SIG-M5 treated with dmso at 0.1 percent for 504 hours (cell line): ENCODE data around the gene CXCR6.

Experiments
- DNase-seq: peaks from one replicate; lab custom pipeline; 2025; ENCODE audit not compliant: unreplicated experiment; lab: John Stamatoyannopoulos, UW

CXCR6 gene

DNA sequence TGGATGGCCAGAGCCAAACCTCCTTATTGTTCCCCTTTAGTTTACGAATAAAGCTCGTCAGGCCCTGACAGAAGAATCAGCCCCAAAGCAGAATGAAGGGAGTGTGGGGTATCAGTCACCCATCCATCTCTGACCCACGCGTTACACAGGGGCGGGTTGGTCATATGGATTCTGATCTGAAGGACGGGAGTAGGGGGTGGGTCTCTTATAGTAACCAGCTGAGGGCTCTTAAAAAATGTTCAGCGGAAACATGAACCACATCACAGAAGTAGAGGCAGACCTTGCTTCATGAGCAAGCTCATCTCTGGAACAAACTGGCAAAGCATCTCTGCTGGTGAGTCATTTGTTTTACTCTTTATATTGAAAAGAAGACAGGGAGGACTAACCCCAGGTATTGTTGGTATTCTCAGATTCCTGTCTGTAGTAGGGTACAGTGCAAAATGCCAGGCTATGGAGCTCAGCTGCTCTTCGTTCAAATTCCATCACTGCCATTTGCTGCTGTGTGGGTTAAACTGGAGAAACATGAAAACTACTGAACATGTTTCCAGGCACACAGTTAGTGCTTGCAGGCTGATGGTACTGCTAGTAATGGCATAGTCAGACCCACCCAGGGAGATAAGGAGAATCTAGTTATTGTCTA, at the start of gene CXCR6:
Gene CXCR6, plus strand, starts transcription at position 258 of the 640 bp plus-strand sequence. CDS start 3,018 bp downstream, outside the sequence.
- DNase-seq: no peak

DNA sequence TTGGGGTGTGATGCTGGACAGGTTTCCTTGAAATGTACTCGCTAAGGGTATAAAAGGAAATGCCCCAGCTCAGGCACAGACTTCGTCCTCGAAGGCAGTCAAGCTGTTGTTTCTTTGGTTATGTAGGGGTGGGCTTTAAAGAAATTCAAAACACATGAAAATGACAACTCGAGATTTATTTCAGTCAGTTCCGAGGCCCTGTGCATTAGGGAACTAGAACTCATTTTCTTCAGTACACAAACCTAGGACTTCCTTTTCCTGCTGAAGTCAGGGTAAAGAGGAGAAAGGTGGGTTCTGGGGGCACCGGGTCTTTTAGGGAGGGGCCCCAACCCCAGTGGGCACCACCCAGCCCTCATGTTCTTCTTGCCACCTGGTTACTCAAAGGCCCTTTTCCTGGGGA, 49.2 kb upstream of the CXCR6 start:
- DNase-seq: no peak

DNA sequence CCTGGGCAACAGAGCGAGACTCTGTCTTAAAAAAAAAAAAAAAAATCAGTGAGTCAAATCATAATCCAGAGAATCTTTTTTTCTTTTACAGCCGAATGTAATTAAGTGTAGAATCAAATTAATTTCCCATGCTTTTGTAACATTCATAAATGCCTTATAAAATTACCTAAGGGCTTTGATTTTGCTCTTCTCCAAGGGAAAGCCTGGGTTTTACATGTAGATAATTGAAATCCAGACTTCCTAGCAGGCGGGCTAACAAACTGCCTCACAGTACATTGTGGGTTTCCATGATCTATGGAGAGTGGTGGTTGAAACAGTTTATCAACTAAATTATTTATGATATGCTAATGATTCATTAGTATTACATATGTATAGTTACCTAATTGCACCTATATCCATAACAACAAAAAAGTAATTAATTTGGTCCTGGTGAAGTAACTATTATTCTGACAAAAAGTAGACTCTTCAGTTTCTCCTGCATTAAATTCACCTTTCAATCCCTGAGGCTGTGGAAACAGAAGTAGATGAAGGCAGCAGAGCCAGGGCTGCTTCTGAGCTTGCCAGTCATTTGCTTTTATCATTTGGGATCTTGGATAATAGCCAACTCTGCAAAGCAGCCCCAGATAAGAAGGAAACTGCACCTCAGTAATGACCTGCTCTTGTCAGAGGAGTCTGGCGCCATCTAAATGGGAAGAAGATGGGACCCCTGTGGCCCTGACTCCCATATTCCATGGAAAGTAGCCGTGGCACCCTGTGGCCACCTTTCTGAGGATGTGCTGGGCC, 47.4 kb upstream of the CXCR6 start:
- DNase-seq: no peak

DNA sequence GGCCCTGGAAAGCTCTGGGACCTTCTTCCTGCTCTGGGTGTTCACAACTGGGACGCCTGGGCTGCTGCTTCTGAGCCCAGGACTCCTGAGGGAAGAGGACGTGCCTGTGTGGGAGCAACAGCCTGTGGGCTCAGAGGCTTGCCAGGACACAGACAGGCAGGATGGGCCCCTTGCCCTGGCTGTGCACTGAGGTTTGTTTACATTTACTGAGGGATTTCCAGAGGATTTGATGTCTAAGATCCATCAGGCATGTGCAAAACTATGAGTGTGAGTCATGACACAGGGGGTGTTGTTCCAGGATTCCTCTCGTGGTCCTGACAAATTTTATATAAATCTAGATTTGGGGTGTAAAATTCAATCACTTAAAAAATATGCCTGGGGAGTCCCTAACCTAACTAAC, 46.3 kb upstream of the CXCR6 start:
- no peak for DNase-seq

DNA sequence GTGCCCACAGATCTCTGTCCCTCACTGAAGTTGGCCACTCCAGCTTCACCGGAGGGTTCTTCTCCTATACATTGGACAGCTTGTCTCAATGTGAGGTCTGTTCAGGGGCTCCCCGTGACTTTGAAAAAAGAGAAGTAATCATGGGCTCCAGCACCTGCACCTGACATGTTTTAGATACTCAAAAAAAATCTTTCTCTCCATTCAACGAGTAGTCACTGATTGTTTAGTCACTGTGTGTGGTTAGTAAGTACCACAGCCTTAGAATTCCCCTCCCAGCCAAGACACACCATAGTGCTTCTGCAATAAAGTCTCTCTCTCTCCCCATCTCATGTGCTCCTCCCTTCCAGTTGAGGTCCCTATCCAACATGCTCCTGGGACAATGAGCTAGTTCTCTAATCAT, 38.3 kb upstream of the CXCR6 start:
- no peak for DNase-seq

DNA sequence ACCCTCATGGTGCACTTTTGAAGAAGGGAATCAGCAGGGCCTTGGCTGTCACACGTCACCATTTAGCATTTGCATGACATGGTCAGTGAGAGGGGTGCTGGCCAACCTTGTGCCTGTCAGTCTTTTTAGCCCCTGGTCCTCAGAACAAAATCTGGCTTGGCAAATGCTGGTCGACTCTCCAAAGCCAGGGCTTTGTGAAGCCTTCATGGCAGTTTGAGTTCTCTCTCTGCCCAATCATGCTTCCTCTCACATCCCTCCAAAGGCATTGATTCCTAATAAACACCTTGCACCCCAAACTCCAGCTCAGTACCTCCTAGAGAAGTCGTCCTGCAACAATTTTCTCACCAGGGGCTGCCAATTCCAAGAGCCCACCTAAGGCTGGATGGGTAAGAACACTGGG, 37.5 kb upstream of the CXCR6 start:
- no peak for DNase-seq

DNA sequence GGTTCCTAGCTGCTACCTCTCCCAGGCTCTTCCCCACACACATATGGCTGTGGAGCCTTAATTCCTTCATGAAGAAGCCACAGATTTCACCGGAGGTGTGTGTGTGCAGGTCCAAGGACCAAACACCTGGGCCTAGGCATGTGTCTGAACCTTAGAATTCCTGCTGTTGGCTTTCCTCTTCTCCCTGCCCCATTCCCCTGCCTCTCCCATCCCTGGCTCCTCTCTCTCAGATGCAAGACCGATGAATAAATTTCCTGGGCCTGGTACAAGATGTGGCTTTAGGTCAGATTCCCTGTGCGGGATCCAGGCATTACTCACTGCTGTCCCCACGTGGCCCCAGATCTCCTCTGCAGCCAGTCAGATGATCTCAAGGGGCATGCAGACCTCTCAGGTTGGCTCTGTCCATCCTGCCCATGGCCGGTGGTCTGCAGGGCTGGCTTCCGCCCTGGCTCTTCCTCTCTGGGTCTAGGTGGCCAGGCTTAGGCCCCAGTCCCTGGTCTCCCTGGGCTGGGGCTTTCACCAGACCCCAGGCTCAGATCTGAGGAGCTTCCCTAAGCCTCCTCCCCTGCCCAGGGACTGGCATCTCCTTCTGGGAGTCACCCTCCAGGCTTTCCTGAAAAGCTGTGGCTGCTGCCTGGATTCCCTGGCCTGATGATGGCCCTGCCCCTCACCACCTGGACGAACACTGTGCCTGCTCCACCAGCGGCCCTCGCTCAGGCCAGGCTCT, 36.4 kb upstream of the CXCR6 start:
- no peak for DNase-seq

DNA sequence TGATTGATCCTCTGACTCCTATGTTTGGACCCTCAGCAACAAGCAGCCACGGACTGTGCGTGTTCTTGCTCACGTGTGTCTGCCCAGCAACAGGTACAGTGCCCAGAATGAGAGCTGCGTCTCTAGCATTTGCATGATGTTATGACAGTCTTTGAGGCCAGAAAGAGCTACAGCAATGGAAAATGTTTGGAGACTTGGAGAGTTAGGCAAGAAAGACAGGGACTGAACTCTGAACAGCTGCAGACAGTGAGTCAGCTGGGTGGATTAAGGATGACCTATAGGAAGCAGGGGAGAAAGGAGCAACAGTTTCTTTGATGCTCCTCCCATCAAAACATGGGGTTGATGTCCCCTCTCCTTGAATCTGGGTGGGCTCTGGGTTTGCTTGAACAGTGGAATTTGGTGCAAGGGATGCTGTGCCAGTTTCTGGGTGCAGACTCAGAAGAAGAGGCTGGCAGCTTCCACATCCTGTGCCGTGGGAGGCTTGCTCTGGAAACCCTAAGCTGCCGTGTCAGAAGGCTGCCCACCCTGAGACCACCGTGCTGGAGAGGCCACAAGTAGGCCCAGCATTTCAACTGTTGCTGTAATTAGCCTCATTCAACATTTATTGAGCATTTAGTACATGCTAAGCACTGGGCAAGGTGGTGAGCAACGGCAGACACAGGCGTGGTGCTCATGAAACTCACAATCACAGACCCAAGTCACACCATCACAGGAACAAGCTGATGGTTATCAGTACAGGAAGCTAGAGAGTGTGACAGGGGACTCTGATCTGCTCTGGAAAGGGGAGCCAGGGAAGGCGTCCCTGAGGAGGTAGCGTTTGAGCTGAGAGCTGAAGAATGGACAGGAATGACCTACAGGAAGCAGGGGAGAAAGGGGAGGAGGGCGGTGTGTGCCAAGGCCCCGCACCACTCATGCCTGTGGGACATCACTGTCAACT, 35.2 kb upstream of the CXCR6 start:
- DNase-seq: no peak

DNA sequence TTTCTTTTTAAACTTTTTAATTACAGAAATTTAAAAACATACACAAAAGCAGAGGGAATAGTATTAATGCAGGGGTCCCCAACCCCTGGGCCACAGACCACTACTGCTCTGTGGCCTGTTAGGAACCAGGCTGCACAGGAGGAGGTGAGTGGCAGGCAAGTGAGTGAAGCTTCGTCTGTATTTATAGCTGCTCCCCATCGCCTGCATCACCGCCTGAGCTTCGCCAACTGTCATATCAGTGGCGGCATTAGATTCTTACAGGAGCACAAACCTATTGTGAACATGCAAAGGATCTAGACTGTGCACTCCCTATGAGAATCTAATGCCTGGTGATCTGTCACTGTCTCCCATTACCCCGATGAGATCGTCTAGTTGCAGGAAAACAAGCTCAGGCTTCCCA, 34.5 kb upstream of the CXCR6 start:
- no peak for DNase-seq

DNA sequence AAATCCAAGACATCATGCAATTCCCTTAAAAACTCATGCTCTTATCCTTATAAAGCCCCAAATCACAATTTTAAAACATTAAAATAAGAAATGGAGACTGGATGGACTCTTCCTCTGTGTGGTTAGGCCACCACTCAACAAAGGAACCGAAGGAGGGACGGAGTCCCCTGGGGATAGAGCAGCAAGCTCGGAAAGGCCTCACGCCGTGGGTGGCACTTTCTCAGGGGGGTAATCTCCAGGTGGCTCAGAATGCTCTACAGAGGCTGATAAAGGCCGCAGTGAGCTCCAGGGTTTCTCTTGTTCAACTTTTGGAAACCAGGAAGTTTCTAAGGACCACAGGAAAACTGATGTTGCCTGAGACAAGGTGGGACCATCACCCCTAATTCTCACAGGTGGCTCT, 33.7 kb upstream of the CXCR6 start:
- DNase-seq: no peak

DNA sequence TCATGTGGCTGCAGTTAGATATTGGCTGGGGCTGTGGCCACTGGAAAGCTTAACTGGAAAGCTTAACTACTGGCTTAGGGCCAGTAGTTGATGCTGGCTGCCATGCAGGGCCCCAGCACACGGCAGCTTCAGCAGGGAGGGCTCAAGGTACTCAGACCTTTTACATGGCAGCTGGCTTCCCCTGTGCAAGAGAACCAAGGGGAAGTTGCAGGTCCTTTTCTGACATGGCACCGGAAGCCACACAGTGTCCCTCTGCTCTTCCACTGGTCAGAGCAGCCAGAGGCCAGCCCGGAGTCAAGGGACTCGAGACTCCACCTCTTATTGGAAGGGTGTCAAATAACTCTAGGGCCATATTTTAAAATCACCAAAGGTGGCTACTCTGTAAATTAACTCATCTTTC, 32.4 kb upstream of the CXCR6 start:
- DNase-seq: no peak

DNA sequence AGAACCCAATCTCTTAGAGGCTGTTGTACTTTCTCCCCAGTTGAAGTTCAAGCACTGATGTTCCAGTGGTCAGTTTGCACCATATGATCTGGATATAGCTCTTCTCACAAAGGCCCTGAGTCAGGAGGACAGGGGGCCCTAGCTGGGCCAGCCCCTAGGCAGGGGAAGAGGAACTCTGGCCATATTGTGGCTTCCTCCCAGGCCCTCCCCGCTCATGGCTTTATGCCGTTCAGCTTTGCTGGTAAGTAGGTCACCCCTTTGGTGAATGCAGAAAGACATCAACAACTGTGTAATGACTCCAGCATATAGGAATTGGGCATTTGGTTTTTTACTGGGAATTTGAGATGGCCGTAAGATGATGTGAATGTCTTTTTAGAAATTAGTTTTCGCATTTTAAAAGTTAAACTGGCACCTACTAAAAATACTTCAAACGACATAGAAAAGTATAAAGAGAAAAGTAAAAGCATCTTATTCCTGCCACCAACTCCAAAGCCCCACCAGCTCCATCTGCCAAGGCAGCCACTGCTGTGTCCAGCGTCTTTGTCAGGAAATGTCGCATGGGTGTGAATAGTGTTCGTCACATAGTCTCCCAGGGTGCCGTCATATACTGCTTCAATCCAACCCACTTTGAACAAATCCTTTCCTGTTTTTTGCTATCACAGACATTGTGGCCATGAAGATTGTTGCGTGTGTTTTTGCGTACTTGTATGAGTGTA, 31.6 kb upstream of the CXCR6 start:
- DNase-seq: no peak

DNA sequence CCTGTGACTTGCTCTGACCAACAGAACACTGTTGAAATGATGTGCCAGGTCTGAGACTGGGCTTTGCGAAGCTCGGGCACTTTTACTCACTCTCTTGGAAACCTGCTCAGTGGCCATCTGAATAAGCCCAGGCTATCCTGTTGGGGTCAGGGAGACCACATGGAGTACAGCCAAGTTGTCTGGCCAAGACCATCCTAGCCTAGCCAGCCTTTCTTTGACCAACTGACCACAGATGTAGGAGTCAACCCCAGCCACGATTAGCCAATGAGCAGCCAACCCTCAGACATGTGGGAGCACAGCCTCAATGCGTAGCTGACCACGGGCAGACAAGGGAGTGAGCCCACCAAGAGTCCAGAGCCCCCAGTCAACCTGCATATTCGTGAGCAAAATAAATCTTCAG, 30.8 kb upstream of the CXCR6 start:
- no peak for DNase-seq

DNA sequence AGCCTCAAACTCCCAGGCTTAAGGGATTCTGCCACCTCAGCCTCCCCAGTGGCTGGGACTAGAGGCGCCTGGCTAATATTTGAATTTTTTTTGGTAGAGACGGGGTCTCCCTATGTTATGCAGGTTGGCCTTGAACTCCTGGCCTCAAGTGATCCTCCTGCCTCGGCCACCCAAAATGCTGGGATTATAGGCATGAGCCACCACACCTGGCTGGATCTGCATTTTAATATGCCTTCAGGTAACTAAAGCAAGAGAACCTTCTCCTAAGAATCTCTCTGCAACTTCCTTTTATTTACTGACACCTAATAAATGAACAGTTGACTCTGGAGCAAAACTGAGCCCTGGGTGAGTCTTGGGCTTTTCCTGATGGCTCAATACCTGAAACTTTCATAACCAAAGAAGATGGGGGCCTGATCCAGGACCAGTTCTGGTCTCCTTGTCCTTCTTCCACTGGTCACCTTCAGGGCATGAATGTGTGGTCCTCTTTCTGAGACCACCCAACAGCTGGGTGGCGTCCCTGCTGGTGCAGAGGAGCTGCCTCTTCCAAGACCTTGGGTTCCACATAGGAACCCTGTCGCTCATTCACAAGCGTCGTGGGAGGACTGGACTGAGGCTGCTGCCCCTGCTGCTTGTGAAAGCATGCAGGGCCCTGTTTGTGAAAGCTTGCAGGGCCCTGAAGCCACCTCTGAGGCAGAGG, 28.8 kb upstream of the CXCR6 start:
- DNase-seq: no peak

DNA sequence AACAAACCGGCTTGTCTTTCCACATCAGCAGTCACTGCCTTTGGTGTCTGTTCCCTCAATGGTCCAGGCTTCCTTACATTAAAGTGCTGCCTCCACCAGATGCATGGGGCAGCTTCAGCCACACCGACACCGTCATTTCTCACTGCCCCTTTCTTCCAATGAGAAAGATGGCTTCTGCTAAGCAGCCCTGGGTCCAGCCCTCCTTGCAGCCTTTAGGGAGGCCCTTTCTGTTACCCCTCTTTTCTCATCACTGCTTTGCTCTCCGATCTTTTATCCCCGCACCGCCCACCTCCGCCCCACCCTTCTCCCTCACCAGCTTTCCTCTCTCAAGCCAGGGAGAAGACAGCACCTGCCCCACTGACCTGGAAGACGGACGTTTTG, 28.2 kb upstream of the CXCR6 start:
- no peak for DNase-seq

DNA sequence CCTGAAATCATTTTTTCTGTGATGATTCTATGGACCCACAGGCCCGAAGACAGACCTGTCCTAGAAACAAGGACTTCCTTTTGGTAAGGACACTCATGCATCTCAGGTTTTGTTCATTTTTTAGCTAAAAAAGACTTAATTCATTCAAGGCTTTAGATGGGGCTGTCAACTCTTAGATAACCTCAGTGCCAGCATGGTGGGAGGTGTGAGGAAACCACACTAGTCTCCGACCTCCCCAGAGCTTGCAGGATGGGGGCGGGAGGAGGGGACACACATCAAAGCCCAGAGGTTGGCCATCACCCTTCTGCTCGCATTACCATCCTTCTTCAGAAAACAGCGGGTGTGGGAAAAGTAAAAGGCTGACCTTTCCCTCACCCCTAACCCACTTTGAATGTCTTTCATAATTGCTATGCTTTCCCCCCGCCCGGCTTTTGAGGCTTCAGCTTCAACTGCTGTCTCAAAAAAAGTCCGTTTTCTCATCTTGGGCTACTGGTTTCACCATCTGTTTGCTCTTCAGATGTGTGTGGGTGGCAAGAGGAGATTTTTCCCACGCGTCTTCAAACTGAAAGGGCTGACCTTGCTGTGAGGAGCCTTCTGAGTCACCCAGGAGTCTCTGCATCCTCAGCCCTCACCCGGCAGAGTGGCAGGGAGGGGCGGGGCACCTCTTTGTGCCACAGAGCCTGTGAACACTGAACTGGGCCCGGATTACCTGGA, 27.6 kb upstream of the CXCR6 start:
- peak; percentile 82 for DNase-seq

DNA sequence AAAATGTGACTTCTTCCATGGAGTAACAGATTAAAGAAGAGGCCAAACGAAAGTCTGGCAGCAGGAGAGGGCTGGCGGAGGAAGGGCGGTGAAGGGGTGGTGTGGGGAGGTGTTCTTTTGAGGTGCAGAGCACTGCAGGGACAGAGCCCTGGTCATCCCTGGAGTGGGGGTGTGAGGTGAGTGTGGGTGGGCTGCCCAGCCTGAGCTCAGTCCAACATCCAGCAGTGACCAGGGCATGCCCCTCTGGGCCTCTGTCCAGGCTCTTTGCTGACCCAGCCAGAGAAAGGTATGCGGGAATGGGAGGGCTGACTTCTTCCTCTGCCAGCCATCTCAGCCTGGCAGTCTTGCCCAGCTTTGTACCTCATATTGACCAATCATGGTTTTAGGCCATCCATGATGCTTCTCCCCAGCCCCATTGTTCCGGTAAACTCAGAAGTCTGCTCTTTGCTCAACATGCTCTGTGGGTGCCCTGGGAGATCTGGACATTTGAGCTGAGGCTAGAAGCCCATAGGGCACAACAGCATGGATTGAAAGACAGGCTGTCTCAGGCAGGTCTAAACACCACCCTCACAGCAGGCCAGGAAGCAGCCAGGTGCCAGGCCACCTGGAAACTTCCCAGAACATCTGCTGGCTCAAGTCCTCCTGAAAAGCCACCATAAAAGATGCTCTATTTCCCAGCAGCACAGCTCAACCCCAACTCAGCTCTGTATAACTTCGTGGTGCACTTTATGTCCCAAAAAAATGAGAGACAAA, 25.9 kb upstream of the CXCR6 start:
- DNase-seq: no peak
